H1 (cell line): Measurements from ENCODE around the gene AAMP. TPM values are rescaled to one million over a fixed set of nuclear protein-coding genes. Genes with fewer than 3 reads are reported as not detected.

Source experiments
- CTCF ChIA-PET: fragments of 300-600 bp; sonication (Branson Sonifier 250); formaldehyde crosslinking; loops from one replicate; lab custom pipeline; 2021; ENCODE audit not compliant: partially characterized antibody; lab: Charles Lee
- POLR2A ChIA-PET: fragments of 300-600 bp; sonication (Branson Sonifier 250); formaldehyde crosslinking; loops from one replicate; lab custom pipeline; 2021; ENCODE audit warnings: inconsistent platforms; ENCODE audit not compliant: partially characterized antibody; lab: Charles Lee
- DNase-seq, 2 experiments: peaks; one replicate each; pipeline versions ENCODE4 v3.0.0 to v3.0.0-alpha.2; 2010 to 2022; ENCODE audit warnings: low spot score in 2 of 2, low read depth in 1 of 2, mixed read lengths in 1 of 2
- FAIRE-seq: peaks from 2 replicates; lab custom pipeline; 2011; peaks lifted over from hg19 to GRCh38; lab: Jason Lieb, UNC
- H2AFZ ChIP-seq: 2 replicates; pipeline ENCODE4 v1.8.1; 2012; ENCODE audit warnings: low read length, inconsistent platforms
- H2AK5ac ChIP-seq: 2 replicates; pipeline ENCODE4 v1.6.1; 2013; ENCODE audit warnings: low read depth, low read length
- H2BK120ac ChIP-seq: replicated peaks from 2 replicates; pipeline ENCODE3; 2013; ENCODE audit warnings: low read depth, low read length, inconsistent platforms
- H2BK12ac ChIP-seq: 2 replicates; pipeline ENCODE4 v1.6.1; 2013; ENCODE audit warnings: low read depth, low read length
- H2BK15ac ChIP-seq: 2 replicates; pipeline ENCODE4 v1.6.1; 2013; ENCODE audit warnings: low read length
- H2BK20ac ChIP-seq: 2 replicates; pipeline ENCODE4 v1.6.1; 2013; ENCODE audit warnings: low read length
- H2BK5ac ChIP-seq: 2 replicates; pipeline ENCODE4 v1.6.1; 2013; ENCODE audit warnings: low read depth, low read length
- H3K14ac ChIP-seq: 2 replicates; pipeline ENCODE4 v1.6.1; 2013; ENCODE audit warnings: inconsistent platforms; ENCODE audit not compliant: insufficient read length
- H3K18ac ChIP-seq: 2 replicates; pipeline ENCODE4 v1.6.1; 2013; ENCODE audit warnings: low read length; ENCODE audit errors: extremely low read depth
- H3K23ac ChIP-seq: 2 replicates; pipeline ENCODE4 v1.6.1; 2013; ENCODE audit warnings: inconsistent platforms; ENCODE audit not compliant: insufficient read length
- H3K23me2 ChIP-seq: 2 replicates; pipeline ENCODE4 v1.6.1; 2013; ENCODE audit warnings: low read depth, low read length
- H3K27ac ChIP-seq: 2 replicates; pipeline ENCODE4 v1.6.1; 2011; ENCODE audit warnings: low read depth, low read length, inconsistent platforms
- H3K27me3 ChIP-seq, 4 experiments: replicated peaks in 1 of 4; 1 replicate in 1 of 4; 2 replicates in 3 of 4; pipeline versions ENCODE4 v1.6.1 to v1.8.1; 2011 to 2013; ENCODE audit warnings: low read length in 3 of 4, mild to moderate bottlenecking in 3 of 4, inconsistent platforms in 2 of 4, mixed read lengths in 2 of 4, moderate library complexity in 1 of 4; ENCODE audit not compliant: control insufficient read depth in 3 of 4, insufficient read depth in 3 of 4; ENCODE audit errors: extremely low read depth in 1 of 4
- H3K36me3 ChIP-seq, 4 experiments: 2 replicates each; pipeline versions ENCODE4 v1.6.1 to v1.8.1; 2011 to 2013; ENCODE audit warnings: mild to moderate bottlenecking in 4 of 4, low read length in 3 of 4, moderate library complexity in 2 of 4, control low read depth in 1 of 4, inconsistent platforms in 1 of 4; ENCODE audit not compliant: insufficient read depth in 4 of 4, control insufficient read depth in 2 of 4
- H3K4ac ChIP-seq: replicated peaks from 2 replicates; pipeline ENCODE3; 2013; ENCODE audit warnings: low read length, low read depth, mixed read lengths, inconsistent platforms; ENCODE audit not compliant: insufficient read length
- H3K4me1 ChIP-seq, 4 experiments: replicated peaks in 1 of 4; 1 replicate in 1 of 4; 2 replicates in 3 of 4; pipeline versions ENCODE4 v1.6.1 to v1.8.1; 2011 to 2013; ENCODE audit warnings: low read length in 3 of 4, inconsistent platforms in 2 of 4, mixed read lengths in 1 of 4; ENCODE audit not compliant: insufficient read depth in 4 of 4, control insufficient read depth in 3 of 4
- H3K4me2 ChIP-seq, 2 experiments: 2 replicates each; pipeline versions ENCODE4 v1.6.1 to v1.8.1; 2011 to 2013; ENCODE audit warnings: low read depth in 2 of 2, low read length in 2 of 2, control low read depth in 1 of 2, inconsistent platforms in 1 of 2, mild to moderate bottlenecking in 1 of 2; ENCODE audit not compliant: insufficient read depth in 1 of 2
- H3K4me3 ChIP-seq, 4 experiments: fragments of 200-600, 300-600 bp in 1 of 4; sonication (generic), shearing (Covaris generic), sonication (Bioruptor Twin) in 1 of 4; 2 replicates each; pipeline versions ENCODE4 v1.5.1 to v1.8.1; 2011 to 2016; ENCODE audit warnings: low read length in 4 of 4, low read depth in 3 of 4, control low read depth in 2 of 4, inconsistent platforms in 2 of 4, mild to moderate bottlenecking in 2 of 4, mixed read lengths in 1 of 4, moderate library complexity in 1 of 4; ENCODE audit not compliant: insufficient read depth in 2 of 4; ENCODE audit errors: extremely low read depth in 1 of 4
- H3K56ac ChIP-seq: replicated peaks from 2 replicates; pipeline ENCODE3; 2013; ENCODE audit warnings: low read depth, mild to moderate bottlenecking, mixed read lengths, low read length, inconsistent platforms; ENCODE audit not compliant: insufficient read length
- H3K79me1 ChIP-seq: 2 replicates; pipeline ENCODE4 v1.6.1; 2013; ENCODE audit warnings: low read depth, low read length, control low read depth
- H3K79me2 ChIP-seq, 2 experiments: 2 replicates each; pipeline versions ENCODE4 v1.6.1 to v1.8.1; 2012 to 2013; ENCODE audit warnings: low read length in 2 of 2, mild to moderate bottlenecking in 2 of 2, inconsistent platforms in 1 of 2; ENCODE audit not compliant: insufficient read depth in 2 of 2, control insufficient read depth in 1 of 2
- H3K9ac ChIP-seq, 4 experiments: replicated peaks in 1 of 4; 1 replicate in 1 of 4; 2 replicates in 3 of 4; pipeline versions ENCODE4 v1.6.1 to v1.8.1; 2011 to 2013; ENCODE audit warnings: low read depth in 3 of 4, low read length in 3 of 4, control low read depth in 2 of 4, mild to moderate bottlenecking in 2 of 4, moderate library complexity in 2 of 4, inconsistent platforms in 1 of 4; ENCODE audit errors: extremely low read depth in 1 of 4
- H3K9me3 ChIP-seq, 2 experiments: 2 replicates each; pipeline versions ENCODE4 v1.6.1 to v1.8.1; 2012 to 2013; ENCODE audit warnings: mild to moderate bottlenecking in 2 of 2, moderate library complexity in 2 of 2, control low read depth in 1 of 2, inconsistent platforms in 1 of 2, low read depth in 1 of 2, low read length in 1 of 2, mixed read lengths in 1 of 2; ENCODE audit not compliant: insufficient read depth in 2 of 2
- H4K20me1 ChIP-seq, 2 experiments: replicated peaks in 1 of 2; 2 replicates each; pipeline versions ENCODE3 to v1.8.1; 2011 to 2013; ENCODE audit warnings: inconsistent platforms in 2 of 2, low read length in 2 of 2, mild to moderate bottlenecking in 1 of 2; ENCODE audit not compliant: insufficient read depth in 2 of 2, control insufficient read depth in 1 of 2
- H4K5ac ChIP-seq: 2 replicates; pipeline ENCODE4 v1.6.1; 2013; ENCODE audit warnings: low read length, low read depth, mixed read lengths, inconsistent platforms; ENCODE audit not compliant: insufficient read length
- H4K8ac ChIP-seq: 2 replicates; pipeline ENCODE4 v1.8.0; 2013; ENCODE audit warnings: mild to moderate bottlenecking, moderate library complexity, low read length, inconsistent platforms; ENCODE audit not compliant: insufficient read depth; ENCODE audit errors: extremely low read depth
- H4K91ac ChIP-seq: replicated peaks from 2 replicates; pipeline ENCODE3; 2013; ENCODE audit warnings: low read length, mixed read lengths, inconsistent platforms; ENCODE audit not compliant: insufficient read length
- KDM4A ChIP-seq: IDR thresholded peaks from one replicate; pipeline ENCODE4 v1.7.1; 2012; ENCODE audit warnings: low read depth, mild to moderate bottlenecking, moderate library complexity, low read length, inconsistent platforms; ENCODE audit not compliant: severe bottlenecking
- MAFK ChIP-seq: IDR thresholded peaks from 2 replicates; pipeline ENCODE4 v1.6.1; 2012; ENCODE audit warnings: low read depth, mild to moderate bottlenecking, improper control_type of control experiment, low read length
- POU5F1 ChIP-seq: IDR thresholded peaks from 2 replicates; pipeline ENCODE4 v1.6.1; 2011; ENCODE audit warnings: low read depth, mild to moderate bottlenecking, low read length, moderate library complexity
- RBBP5 ChIP-seq: IDR thresholded peaks from 2 replicates; pipeline ENCODE4 v1.7.1; 2012; ENCODE audit warnings: low read depth, mild to moderate bottlenecking, inconsistent platforms, low read length, moderate library complexity, borderline replicate concordance
- RXRA ChIP-seq: IDR thresholded peaks from 2 replicates; pipeline ENCODE4 v1.6.1; 2011; ENCODE audit warnings: low read depth, mild to moderate bottlenecking, low read length, moderate library complexity; ENCODE audit not compliant: insufficient read depth
- SP1 ChIP-seq: IDR thresholded peaks from 2 replicates; pipeline ENCODE4 v1.6.1; 2011; ENCODE audit warnings: low read depth, low read length
- USF2 ChIP-seq: IDR thresholded peaks from 2 replicates; pipeline ENCODE4 v1.6.1; 2011; ENCODE audit warnings: low read length, improper control_type of control experiment
- WGBS, 2 experiments: shearing (Covaris generic) in 1 of 2; methylation state at CpG; one replicate each; pipeline versions ENCODE4 v1.1.6 to v1.1.7; 2013 to 2015; ENCODE audit warnings: low lambda C conversion rate in 2 of 2, mixed read lengths in 2 of 2, inconsistent platforms in 1 of 2, low coverage in 1 of 2, missing lambda C conversion rate in 1 of 2; ENCODE audit not compliant: insufficient replicate concordance in 2 of 2, insufficient coverage in 1 of 2, insufficient read length in 1 of 2; ENCODE audit errors: extremely low coverage in 1 of 2, missing lambda C conversion rate in 1 of 2; 5-methylcytosine and 5-hydroxymethylcytosine counted together
- polyA plus RNA-seq, 7 experiments: library from polyadenylated mRNA; depleted of rRNA in 3 of 7; stranded (reverse) in 5 of 7; unstranded in 2 of 7; fragments of >200 nt in 5 of 7; fragments of 200-250 nt in 2 of 7; gene quantifications; 1 replicate in 5 of 7; 2 replicates in 1 of 7; 4 replicates in 1 of 7; pipeline versions ENCODE4 v1.2.1 to v1.2.3, GENCODE V29; 2011 to 2013; ENCODE audit warnings: missing spikeins in 2 of 7, mixed read lengths in 2 of 7
- total RNA-seq: library from RNA; stranded (reverse); fragmentation: NEBNext Ultra II Directional; extraction: Animal tissue kit (Norgen Biotek cat#: 25700); gene quantifications from 2 replicates; pipeline ENCODE4 v1.2.1, GENCODE V29; 2021
- TF ChIP-seq, protein P1 (sequence below), 3 experiments: IDR thresholded peaks; 1 replicate in 2 of 3; 2 replicates in 1 of 3; pipeline versions ENCODE4 v1.5.1 to v1.6.1; 2011; ENCODE audit warnings: low read length in 3 of 3, mild to moderate bottlenecking in 3 of 3, inconsistent platforms in 2 of 3, low read depth in 1 of 3, moderate library complexity in 1 of 3; ENCODE audit not compliant: insufficient read depth in 1 of 3; ENCODE audit errors: control extremely low read depth in 1 of 3

Gene AAMP
- total and polyA plus RNA-seq, 2 of the 8 experiments (the other 6 are each of a cell fraction or from before 2014, with no cell fraction given) = 119 to 125 TPM

GRCh38 chr2:218293715-218294429 lies 23.9 kb upstream of the AAMP start:
- H2AFZ ChIP-seq = no peak overlapping the region
- H3K36me3 ChIP-seq = no peaks in the 10 kb centered on the region
- no peaks in the 10 kb centered on the region for H3K79me1 ChIP-seq
- peak overlapping the region; percentile 62; the same call in 1 of the 2 replicates for H2BK20ac ChIP-seq
- no peak overlapping the region for H4K91ac ChIP-seq
- H2BK12ac ChIP-seq = no peak overlapping the region
- H3K14ac ChIP-seq = no peak overlapping the region
- ChIA-PET POLR2A (interaction anchor here (1.0 kb wide), 1 partner anchor 87 kb away, joined by 3 read pairs; no protein-coding TSS in a partner anchor), CTCF (interaction anchor here (0.7 to 12.1 kb wide), 18 partner anchors 8 to 810 kb away, joined by 3 to 192 read pairs (median 4); partner anchors contain the start of gene CATIP)
- no peak overlapping the region for H4K5ac ChIP-seq
- H2BK15ac ChIP-seq = no peak overlapping the region; the same call in 1 of the 2 replicates
- no peak for DNase-seq
- no peak overlapping the region for H3K4me3 ChIP-seq
- FAIRE-seq = no peak
- H3K9ac ChIP-seq = no peak overlapping the region
- no peak overlapping the region for H4K8ac ChIP-seq
- H3K56ac ChIP-seq = no peak overlapping the region
- peaks cover 5% of the 10 kb centered on the region; the same call in 1 of the 2 replicates for H3K23me2 ChIP-seq
- no peak overlapping the region for H3K27ac ChIP-seq
- no peak overlapping the region for H3K4ac ChIP-seq
- no peaks in the 10 kb centered on the region for H3K27me3 ChIP-seq
- no peaks in the 10 kb centered on the region for H3K9me3 ChIP-seq
- H3K18ac ChIP-seq = no peak overlapping the region; the same call in 1 of the 2 replicates
- 74% methylated on average over 5 of the region's 5 CpGs; no CpG with 5 or more reads in 1 of the 2 experiments for WGBS, 2 experiments
- no peaks in the 10 kb centered on the region for H4K20me1 ChIP-seq
- H3K79me2 ChIP-seq = no peaks in the 10 kb centered on the region
- H3K4me2 ChIP-seq = no peak overlapping the region
- H2AK5ac ChIP-seq = 0 out of 2 replicates have a peak overlapping the region, but pooled peaks have one; percentile 53
- H2BK120ac ChIP-seq = no peak overlapping the region
- H3K23ac ChIP-seq = no peak overlapping the region
- peaks cover 0 to 9% (median 4%) of the 10 kb centered on the region in 4 experiments; a peak in 6 of 7 replicates for H3K4me1 ChIP-seq
- no peak overlapping the region for H2BK5ac ChIP-seq
- TF ChIP-seq SP1 (no peak), KDM4A (no peak), POU5F1 (no peak), MAFK (no peak), RBBP5 (no peak), USF2 (no peak), RXRA (no peak)
- TF ChIP-seq, protein P1, sequence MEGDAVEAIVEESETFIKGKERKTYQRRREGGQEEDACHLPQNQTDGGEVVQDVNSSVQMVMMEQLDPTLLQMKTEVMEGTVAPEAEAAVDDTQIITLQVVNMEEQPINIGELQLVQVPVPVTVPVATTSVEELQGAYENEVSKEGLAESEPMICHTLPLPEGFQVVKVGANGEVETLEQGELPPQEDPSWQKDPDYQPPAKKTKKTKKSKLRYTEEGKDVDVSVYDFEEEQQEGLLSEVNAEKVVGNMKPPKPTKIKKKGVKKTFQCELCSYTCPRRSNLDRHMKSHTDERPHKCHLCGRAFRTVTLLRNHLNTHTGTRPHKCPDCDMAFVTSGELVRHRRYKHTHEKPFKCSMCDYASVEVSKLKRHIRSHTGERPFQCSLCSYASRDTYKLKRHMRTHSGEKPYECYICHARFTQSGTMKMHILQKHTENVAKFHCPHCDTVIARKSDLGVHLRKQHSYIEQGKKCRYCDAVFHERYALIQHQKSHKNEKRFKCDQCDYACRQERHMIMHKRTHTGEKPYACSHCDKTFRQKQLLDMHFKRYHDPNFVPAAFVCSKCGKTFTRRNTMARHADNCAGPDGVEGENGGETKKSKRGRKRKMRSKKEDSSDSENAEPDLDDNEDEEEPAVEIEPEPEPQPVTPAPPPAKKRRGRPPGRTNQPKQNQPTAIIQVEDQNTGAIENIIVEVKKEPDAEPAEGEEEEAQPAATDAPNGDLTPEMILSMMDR (IDR thresholded peaks at IDR 0.05; ENCODE audit: control extremely low read depth in 1 of 3, insufficient read depth in 1 of 3, low read depth in 1 of 3, low read length in 3 of 3) = no peak
